ENCODE data around the gene TNFRSF1B.

- TF ChIP-seq CTCF (IDR thresholded peaks at IDR 0.05) (peak; percentile 74 to 98 (median 96)), POLR2AphosphoS5 (IDR thresholded peaks at IDR 0.05) (no peak), EP300 (IDR thresholded peaks at IDR 0.05) (no peak)
These were observed 63.2 kb downstream of the TNFRSF1B start, which contains the start of gene VPS13D for GRCh38 chr1:12229835-12230548.

All from gastroesophageal sphincter (tissue), 3 donors.